ENCODE measurements around the gene RAPGEFL1. TPM values are rescaled to one million over a fixed set of nuclear protein-coding genes. Genes with fewer than 3 reads are reported as not detected.

RAPGEFL1 gene
- total RNA-seq, 1 donor from 2014 or later, result 24.1 TPM

DNA sequence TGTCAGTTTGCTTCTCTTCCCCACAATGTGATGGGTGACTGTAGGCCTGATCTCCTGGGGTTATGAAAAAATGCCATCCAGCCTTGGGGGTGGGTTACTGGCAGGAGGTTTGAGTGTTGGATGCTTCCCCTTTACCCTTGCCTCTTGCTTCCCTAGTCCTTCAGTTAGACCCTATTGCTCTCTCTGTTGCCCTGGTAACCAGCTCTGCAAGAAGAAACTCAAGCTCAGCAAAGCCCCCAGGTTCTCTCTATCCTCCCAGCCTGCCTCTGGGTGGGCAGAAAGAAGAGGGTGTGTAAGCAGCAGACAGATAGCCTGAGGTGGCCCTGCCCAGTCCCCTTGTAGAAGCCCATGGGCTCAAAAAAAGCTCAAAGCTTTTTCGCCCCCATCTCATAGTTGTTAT lies 2.8 kb upstream of the RAPGEFL1 start:
- Mint-ChIP-seq H3K4me1 (peaks cover 20% of the 10 kb centered on the region), H3K4me3 (no peak overlapping the region), H3K9me3 (no peaks in the 10 kb centered on the region), H3K27me3 (ENCODE audit: low read depth) (no peaks in the 10 kb centered on the region), H3K27ac (ENCODE audit: unreplicated experiment) (no peak overlapping the region), H3K36me3 (ENCODE audit: low read depth) (peaks cover 15% of the 10 kb centered on the region)
- TF ChIP-seq, protein P1, sequence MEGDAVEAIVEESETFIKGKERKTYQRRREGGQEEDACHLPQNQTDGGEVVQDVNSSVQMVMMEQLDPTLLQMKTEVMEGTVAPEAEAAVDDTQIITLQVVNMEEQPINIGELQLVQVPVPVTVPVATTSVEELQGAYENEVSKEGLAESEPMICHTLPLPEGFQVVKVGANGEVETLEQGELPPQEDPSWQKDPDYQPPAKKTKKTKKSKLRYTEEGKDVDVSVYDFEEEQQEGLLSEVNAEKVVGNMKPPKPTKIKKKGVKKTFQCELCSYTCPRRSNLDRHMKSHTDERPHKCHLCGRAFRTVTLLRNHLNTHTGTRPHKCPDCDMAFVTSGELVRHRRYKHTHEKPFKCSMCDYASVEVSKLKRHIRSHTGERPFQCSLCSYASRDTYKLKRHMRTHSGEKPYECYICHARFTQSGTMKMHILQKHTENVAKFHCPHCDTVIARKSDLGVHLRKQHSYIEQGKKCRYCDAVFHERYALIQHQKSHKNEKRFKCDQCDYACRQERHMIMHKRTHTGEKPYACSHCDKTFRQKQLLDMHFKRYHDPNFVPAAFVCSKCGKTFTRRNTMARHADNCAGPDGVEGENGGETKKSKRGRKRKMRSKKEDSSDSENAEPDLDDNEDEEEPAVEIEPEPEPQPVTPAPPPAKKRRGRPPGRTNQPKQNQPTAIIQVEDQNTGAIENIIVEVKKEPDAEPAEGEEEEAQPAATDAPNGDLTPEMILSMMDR (conservative IDR thresholded peaks at IDR 0.05), result no peak
- no peak for DNase-seq (ENCODE audit: low read depth, low spot score)

- TF ChIP-seq, protein P1 (conservative IDR thresholded peaks at IDR 0.05), result no peak
- Mint-ChIP-seq H3K36me3 (ENCODE audit: low read depth) (peaks cover 13% of the 10 kb centered on the region), H3K4me1 (peaks cover 20% of the 10 kb centered on the region), H3K4me3 (peak overlapping the region; percentile 78), H3K27ac (ENCODE audit: unreplicated experiment) (no peak overlapping the region), H3K27me3 (ENCODE audit: low read depth) (no peaks in the 10 kb centered on the region), H3K9me3 (no peaks in the 10 kb centered on the region)
- DNase-seq (ENCODE audit: low read depth, low spot score), result no peak
Observed at GRCh38 chr17:40175928-40176753, 1.1 kb upstream of the RAPGEFL1 start.

DNA sequence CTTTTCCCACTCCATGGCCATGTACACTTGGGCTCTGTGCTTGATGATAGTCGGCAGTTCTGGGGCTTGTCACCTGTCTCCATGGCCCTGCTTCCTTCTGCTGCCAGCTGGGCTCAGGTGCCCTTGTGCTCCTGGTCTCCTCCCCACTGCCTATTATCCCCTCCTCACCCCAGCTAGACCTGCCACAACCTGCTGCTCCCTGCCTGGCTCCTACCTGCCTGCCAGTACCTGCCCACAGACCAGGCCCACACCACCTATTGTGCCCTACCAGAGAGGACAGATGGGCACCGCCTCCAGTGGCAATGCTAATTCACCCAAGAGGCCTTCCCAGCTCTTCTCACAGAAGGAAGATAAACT lies 538 bp upstream of the RAPGEFL1 start:
- no peak for DNase-seq (ENCODE audit: low read depth, low spot score)
- H3K4me3 Mint-ChIP-seq, result peak overlapping the region; percentile 78
- no peaks in the 10 kb centered on the region for H3K27me3 Mint-ChIP-seq (ENCODE audit: low read depth)
- H3K36me3 Mint-ChIP-seq (ENCODE audit: low read depth), result peaks cover 13% of the 10 kb centered on the region
- peaks cover 20% of the 10 kb centered on the region for H3K4me1 Mint-ChIP-seq
- H3K9me3 Mint-ChIP-seq, result no peaks in the 10 kb centered on the region
- no peak overlapping the region for H3K27ac Mint-ChIP-seq (ENCODE audit: unreplicated experiment)
- TF ChIP-seq, protein P1 (conservative IDR thresholded peaks at IDR 0.05), result no peak

- Mint-ChIP-seq H3K4me1 (peaks cover 20% of the 10 kb centered on the region), H3K27ac (ENCODE audit: unreplicated experiment) (no peak overlapping the region), H3K9me3 (no peaks in the 10 kb centered on the region), H3K27me3 (ENCODE audit: low read depth) (no peaks in the 10 kb centered on the region), H3K4me3 (peak overlapping the region; percentile 82), H3K36me3 (ENCODE audit: low read depth) (peaks cover 10% of the 10 kb centered on the region)
- TF ChIP-seq, protein P1 (conservative IDR thresholded peaks at IDR 0.05), result no peak
- no peak for DNase-seq (ENCODE audit: low read depth, low spot score)
Observed at GRCh38 chr17:40178021-40178601, 841 bp downstream of the RAPGEFL1 start.

- H3K27me3 Mint-ChIP-seq (ENCODE audit: low read depth), result no peaks in the 10 kb centered on the region
- no peak for DNase-seq (ENCODE audit: low read depth, low spot score)
- peak overlapping the region; percentile 82 for H3K4me3 Mint-ChIP-seq
- H3K36me3 Mint-ChIP-seq (ENCODE audit: low read depth), result peaks cover 6% of the 10 kb centered on the region
- H3K9me3 Mint-ChIP-seq, result no peaks in the 10 kb centered on the region
- no peak overlapping the region for H3K27ac Mint-ChIP-seq (ENCODE audit: unreplicated experiment)
- peaks cover 20% of the 10 kb centered on the region for H3K4me1 Mint-ChIP-seq
- TF ChIP-seq, protein P1 (conservative IDR thresholded peaks at IDR 0.05), result no peak
Observed at GRCh38 chr17:40178660-40179059, 1.4 kb downstream of the RAPGEFL1 start.

Measured in neural crest cell (in vitro differentiated cells).